GM21737 (cell line): Measurements from ENCODE around the gene TSPAN11.
"Not testable (repeated sequence)": the region's sequence is repeated elsewhere in the genome, so short reads cannot be mapped to it uniquely, and the experiment has no call there.

Source experiments
- ATAC-seq: cut with Tn5 transposase; IDR thresholded peaks from one replicate; pipeline ENCODE4 v1.9.1; 2021; ENCODE audit warnings: mild to moderate bottlenecking, moderate library complexity; ENCODE audit not compliant: unreplicated experiment

TSPAN11 gene

GRCh38 chr12:31017535-31017934, 91.0 kb downstream of the TSPAN11 start:
- no peak for ATAC-seq

- no peak for ATAC-seq
These were observed 91.7 kb downstream of the TSPAN11 start for GRCh38 chr12:31018106-31018789.

- ATAC-seq = no peak
These were observed 92.4 kb downstream of the TSPAN11 start for GRCh38 chr12:31018790-31019505.

DNA sequence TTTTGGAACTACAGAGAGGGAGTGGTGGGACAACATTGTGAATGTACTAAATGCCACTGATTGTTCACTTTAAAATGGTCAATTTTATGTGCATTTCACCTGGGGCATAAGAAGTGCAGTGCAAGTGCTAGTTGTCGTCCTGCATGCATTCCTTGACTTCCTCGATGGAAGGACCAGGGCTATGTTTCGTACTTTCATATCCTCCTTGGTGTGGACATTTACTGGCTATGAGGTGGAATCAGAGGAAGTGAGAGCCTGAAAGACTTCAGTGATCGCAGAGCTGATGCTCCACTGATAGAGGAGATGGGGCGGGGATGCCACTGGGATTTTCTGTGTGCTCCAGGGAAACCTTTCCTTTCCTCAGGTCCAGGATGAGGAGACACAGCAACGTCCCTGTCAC, 93.0 kb downstream of the TSPAN11 start:
- no peak for ATAC-seq

DNA sequence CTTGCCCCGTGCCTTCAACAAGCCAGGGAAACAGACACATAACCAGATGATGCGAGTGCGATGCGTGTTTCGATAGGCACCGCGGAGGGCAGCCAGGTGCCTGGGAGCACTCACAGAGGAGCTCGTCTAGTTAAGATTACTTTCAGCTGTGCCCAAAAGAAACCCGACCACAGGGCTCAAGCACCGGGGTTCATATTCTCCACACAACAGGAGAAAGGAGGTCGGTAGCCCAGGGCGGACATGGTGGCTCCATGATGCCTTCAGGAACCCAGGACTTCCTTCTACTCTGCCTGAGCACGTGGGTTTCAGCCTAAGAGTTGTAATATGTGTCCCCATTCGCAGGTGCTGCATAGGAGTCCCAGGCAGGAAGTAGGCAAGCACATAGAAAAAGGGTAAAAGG, 93.4 kb downstream of the TSPAN11 start:
- ATAC-seq = no peak

- no peak for ATAC-seq
These were observed 94.0 kb downstream of the TSPAN11 start for GRCh38 chr12:31020385-31021166.

- ATAC-seq = no peak
These were observed 94.6 kb downstream of the TSPAN11 start for GRCh38 chr12:31021181-31021580.

GRCh38 chr12:31021809-31022494, 95.4 kb downstream of the TSPAN11 start:
- ATAC-seq = no peak

DNA sequence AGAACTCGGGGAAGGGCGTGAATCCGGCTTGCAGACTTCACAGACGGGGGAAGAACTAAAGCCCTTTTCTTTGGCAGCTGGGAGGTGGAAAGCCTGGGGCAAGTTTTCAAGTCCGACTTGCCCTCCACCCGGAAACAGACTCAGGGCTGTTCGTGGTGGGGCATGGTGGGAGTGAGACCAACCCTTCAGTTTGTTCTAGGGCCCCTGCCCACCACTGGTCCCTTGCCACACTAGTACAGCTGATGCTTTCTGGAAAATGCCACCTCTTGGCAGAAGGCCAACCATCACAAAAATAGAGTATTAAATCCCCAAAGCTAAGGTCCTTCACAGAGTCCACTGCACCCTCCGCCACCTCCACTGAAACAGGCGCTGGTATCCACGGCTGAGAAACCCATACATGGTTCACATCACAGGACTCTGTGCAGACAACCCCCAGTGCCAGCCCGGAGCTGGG, 96.8 kb downstream of the TSPAN11 start:
- no peak for ATAC-seq

DNA sequence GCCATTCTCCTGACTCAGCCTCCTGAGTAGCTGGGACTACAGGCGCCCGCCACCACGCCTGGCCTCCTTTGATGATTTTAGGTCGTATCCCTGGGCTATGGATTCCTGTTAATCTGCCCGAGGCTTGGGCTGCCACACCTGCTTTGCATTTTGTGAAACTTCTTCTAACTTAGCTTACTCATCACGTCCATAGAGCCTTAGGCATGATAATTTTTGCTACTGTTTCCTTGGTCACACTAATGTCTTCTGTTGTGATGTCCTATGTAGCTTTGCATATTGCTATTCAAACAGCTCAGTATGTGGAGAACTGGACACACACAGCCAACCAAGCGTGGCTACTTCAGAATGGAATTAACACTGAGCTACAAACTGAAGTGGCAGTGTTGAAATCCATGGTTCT, 99.7 kb downstream of the TSPAN11 start:
- ATAC-seq = no peak

DNA sequence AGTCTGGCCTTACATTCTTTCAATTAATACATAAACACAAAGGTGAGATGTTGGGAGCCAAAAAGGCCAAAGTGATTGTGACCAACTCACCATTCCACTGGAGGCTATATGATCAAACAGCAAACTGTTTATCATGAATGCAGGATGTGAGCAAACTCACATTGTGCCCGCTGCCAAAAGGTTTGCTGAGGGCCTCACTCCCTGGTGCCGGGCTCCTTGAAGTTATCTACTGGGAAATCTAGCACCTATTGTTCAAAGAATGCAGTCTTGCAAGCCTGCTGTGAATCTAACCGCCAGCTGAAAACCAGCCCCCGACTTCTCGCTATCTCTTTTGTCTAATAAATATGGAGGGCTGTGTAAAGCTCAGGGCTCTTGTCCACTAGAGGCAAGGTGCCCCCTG, 100.5 kb downstream of the TSPAN11 start:
- ATAC-seq = not testable (repeated sequence)

GRCh38 chr12:31029468-31029867, 102.9 kb downstream of the TSPAN11 start:
- ATAC-seq = no peak

DNA sequence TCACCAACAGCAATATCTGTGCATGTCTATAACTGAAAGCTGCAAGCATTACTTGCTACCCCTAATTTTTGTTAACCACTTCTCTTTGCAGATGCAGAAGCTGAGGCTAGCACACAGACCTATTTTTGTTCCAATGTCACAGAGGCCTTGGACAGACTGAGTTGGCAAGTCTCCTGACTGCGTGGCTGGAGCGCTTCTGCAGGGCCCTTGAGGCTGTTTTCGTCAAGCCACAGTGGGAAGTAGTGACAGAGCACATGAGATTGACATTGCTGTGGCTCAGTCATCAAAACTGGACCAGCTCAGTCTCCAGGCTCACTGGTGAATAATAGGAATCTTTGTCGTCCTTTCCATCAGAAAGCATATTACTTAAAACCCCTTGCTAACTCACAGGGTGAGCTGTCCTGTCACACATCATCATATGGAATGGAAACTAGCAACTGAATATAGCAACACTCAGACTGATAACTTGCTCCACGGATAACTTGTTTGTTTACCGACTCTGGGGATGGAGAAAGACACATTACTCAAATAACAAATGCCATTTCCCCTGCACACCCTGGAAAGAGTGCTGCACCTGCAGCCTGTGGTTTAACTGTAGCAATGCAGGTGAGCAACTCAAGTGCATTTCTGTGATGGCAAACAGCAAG, 103.5 kb downstream of the TSPAN11 start:
- no peak for ATAC-seq

GRCh38 chr12:31031951-31032335, 105.4 kb downstream of the TSPAN11 start:
- ATAC-seq = no peak

- no peak for ATAC-seq
These were observed 106.6 kb downstream of the TSPAN11 start for GRCh38 chr12:31033146-31033545.

DNA sequence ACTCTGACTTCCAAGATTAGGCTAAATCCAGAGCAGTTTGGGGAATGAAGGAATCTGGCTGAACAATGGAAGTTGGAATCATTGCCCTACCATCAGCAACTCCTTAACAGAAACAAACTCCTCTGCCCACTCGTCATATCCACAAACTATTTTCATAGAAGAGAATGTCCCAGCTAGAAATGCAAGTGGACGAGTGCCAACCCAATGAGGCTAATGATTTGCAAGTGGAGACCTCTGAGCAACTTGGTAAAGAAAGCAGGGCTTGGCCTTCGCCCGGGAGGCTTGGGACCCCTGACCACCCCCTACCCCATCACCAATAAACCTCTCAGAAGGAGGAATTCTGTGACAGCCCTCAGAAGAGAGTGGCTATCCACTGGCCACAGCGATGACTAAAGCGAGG, 107.1 kb downstream of the TSPAN11 start:
- no peak for ATAC-seq

- ATAC-seq = no peak
These were observed 107.8 kb downstream of the TSPAN11 start for GRCh38 chr12:31034372-31034771.

DNA sequence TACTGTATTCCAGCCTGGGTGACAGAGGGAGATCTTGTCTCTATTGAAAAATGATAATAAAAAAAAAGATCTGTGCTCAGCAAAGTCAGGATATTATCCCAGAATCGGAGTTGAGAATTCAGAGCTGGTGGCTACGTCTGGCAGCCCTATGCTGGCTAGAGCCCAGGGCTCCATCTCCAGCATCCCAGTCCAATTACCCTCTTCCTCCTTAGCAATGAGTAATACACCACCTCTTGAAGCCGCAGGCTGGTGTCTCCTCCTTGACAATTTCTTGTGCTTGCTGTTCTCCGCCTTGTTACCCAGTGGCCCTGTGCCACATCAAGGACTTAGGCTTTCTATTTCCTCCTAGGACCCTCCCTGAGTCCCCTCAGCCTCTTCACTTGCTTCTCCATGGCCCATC, 108.7 kb downstream of the TSPAN11 start:
- no peak for ATAC-seq

DNA sequence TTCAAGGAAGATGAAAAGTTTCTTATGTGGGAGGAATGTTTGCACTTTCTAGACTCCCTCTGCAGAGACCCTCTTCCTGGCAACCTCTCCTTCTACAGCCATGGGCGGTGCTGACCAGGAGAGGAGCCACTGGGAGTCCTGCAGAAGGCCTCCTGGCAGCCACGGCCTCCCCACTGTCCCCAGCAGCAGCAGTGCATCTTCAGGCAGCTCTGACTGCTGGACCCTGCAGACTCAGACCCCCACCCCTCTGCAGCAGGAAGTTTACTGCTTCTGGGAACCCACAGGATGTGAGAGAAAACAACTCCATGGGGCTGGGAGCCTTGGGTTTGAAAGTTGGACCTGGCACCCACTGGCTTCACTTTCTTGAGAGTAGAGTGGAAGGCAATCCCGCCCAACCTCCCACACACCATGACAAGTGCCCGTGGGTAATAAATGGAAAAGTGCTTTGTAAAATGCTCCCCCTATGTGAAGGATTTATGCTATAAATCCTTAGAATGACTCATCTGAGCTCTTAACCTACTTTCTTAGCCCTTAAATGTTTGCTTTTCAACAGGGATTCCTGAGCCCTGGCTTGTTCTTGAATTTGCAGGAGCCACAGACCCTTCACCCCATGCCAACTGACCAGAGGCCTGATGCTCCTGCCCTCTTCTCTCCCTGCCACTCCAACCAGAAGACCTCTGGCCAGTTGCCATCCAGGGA, 109.6 kb downstream of the TSPAN11 start:
- ATAC-seq = no peak

DNA sequence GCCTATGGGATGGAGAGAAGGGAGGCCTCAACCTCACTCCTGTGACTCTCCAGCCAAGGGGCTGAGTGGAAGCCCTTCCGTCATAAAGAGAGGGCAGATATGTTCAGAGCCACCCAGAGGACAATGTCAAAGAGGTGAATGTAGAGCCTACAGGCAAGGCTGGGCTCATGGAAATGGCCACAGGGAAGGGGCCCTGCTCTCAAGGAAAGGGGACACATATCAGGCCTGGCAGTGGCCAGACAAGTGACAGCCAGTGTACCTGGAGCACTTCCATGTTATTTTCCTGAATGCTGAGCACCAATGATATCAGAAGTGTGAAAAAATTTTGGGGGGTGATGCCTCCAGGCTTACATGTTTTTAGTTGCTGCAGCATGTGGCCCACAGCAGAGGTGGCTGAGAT, 110.5 kb downstream of the TSPAN11 start:
- ATAC-seq = no peak
